Astrocyte of the hippocampus (primary cell): ENCODE results near the gene CLPSL1.

Experiments used
- DNase-seq: peaks from one replicate; pipeline ENCODE4 v3.0.0; 2011; ENCODE audit warnings: low read depth, low spot score

Gene CLPSL1

DNA sequence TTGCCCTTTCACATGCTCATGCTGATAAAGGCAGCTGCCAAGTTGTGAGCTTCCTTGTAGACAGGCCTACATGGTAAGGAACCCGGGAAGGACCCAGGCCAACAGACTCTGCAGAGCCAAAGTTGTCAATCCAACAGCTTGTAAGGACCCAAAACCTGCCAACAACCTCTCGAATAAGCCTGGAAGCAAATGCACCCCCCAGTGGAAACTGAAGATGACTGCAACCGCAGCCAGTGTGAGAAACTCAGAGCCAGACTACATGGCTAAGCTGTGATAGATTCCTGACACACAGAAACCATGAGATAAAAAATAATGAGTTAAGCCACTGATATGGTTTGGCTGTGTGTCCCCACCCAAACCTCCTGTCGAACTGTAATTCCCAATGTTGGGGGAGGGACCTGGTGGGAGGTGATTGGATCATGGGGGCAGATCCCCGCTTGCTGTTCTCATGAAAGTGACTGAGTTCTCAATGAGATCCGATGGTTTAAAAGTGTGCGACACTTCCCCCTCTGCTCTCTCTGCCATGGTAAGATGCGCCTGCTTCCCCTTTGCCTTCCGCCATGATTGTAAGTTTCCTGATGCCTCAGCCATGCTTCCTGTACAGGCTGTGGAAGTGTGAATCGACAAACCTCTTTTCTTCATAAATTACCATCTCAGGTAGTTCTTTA, 23.2 kb upstream of the CLPSL1 start:
- peak; percentile 66 for DNase-seq

DNA sequence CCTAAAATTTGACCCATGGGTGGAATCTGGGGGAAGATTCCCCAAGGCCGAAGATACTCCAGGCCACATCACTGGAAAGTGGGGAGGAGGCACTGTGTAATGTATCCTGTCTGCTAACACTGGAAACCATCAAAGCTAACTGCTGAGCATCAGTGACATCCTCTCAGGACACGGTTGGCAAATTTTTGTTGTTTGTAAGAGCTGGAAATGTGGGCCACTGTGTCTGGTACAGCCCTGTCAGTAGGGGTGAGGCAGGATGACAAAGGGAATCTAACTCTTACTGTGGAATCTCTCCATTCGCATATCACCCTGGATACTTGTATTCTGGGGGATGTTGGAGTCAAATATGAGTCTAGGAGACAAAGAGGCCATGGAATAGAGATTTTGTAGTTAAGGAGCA, 21.4 kb upstream of the CLPSL1 start:
- DNase-seq = no peak

DNA sequence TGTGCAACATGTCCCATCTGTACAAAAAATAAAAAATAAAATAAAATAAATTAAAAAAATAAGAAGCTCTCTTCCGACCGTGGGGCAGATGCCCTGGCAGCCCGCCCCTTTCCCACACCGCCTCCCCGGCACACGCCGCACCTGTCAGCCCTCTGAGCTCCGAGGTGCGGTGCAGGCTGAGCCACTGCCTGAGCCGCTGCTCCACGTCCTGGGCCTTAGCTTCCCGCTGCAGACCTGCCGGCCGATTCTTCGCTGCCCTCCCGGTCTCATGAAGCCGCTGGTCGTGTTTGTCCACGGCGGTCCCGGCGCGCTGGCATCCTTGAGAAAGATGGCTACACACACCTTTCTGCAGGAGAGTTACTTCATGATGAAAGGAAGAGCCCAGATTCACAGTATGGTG, 15.1 kb upstream of the CLPSL1 start:
- DNase-seq = no peak

DNA sequence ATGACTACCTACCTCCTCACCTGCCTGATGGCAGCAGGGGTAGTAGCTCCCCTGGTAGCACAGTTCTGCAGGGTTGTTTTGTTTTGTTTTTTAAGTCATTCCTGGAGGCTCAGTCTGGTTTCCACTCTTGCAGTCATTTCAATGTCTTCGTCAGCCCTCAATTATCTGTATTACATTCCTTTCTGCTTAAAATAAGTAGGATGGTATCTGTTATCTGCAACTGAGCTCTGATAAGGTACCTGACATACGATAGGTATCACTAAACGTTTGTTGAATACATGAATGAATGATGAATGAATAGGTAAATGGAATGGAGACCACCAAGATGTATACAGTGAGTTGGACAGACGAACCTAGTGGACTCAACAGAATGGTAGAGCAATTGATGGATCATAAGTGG, 11.6 kb upstream of the CLPSL1 start:
- DNase-seq = no peak

DNA sequence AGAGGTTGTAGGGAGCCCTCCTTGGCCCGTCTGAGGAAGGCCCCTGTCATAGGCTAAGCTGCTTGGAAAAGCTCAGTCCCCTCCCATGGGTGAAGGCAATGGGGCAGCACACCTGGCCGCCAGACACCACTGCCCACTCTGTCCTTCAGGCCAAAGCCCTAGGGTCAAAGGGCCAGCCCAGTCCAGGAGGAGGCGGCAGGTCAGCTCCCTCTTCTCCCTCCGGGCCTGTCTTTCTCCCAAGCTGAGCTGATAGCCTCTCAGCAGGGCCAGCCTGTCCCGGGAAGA, 9.5 kb upstream of the CLPSL1 start:
- no peak for DNase-seq

DNA sequence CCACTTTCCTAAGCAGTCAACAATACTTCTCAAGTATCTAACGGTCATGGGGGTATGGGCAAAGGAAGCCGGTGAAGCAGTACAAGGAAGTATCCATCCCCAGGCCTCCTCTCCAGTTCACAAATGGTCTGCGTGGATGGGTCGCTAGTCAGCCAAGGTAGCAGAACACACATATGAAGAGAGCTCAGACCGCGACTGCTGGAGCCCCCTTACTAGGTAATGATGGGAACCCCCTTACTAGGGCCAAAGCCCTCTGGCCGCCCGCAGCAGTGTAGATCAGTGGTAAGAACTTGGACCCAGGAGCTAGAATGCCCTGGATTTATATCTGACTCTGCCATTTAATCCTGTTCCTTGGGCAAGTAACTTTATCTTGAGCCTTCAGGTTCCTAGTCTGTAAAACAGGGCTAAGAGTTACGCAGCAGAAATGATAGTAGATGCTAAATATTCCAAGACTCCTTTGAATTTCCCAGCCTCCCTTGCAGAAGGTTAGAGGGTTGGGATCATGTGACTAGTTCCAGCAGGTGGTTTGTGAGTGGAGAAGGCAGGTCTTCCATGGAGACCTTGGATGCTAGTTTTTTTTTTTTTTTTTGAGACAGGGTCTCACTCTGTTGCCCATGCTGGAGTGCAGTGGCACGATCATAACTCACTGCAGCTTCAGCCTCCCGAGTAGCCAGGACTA, 6.6 kb upstream of the CLPSL1 start:
- no peak for DNase-seq

DNA sequence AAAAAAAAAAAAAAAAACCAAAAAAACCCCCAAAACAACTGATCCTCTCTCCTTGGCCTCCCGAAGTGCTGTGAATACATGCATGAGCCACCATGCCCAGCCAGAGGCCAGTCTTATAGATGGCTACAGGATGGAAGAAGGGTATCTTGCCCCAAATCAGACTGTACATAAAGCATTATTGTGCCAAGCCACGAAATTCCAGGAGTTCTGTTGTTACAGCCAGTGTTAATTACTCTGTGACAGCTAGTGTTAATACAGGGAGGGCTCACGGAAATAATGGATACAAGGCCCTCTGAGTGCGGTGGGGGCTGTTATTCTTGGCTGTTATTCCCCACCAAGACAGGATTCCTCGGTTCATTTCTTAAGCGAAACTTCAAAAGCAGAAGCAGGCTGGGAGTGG, 5.8 kb upstream of the CLPSL1 start:
- peak; percentile 83 for DNase-seq

DNA sequence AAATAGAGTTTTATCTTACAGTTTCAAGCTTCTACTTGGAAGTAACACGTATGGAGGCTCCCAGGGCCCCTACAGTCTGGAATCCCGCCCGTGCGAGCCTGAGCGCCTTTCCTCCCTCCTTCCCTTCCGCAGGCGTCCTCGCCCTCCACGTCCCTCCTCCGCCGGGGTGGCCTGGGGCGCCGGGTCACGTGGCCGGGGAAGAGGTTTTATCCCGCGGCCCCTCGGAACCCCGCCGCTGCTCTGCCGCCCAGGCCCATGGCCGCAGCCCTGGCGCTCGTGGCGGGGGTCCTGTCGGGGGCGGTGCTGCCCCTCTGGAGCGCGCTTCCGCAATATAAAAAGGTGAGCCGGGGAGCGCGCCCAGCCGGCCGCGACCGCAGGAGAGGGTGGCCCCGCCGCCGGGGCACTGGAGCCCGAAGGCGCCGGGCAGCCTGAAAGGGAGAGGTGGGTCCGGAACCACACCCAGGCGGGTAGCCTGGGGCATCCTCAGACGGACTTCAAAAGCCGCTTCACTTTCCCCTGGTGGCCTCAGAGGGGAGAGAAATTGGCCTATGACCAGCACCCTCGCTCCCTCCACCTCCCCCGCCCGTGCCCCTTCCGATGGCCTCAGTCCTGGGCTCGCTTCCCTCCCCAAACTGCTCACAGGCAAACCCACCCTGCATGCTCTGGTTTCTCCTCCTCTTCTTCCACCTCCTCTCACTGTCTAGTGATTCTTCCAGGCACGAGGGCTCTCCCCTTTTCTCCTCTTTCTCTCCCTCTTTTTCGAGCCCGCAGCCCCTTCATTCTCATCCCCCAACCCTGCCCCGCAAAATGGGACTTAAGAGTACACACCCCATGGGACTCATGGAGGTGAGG, 4.2 kb upstream of the CLPSL1 start, which contains the start of gene CLPSL2:
CLPSL2 (plus strand) TSS at position 235 of the 852 bp plus-strand sequence; CDS start at position 256, 21 bp downstream.
- DNase-seq = peak; percentile 23

DNA sequence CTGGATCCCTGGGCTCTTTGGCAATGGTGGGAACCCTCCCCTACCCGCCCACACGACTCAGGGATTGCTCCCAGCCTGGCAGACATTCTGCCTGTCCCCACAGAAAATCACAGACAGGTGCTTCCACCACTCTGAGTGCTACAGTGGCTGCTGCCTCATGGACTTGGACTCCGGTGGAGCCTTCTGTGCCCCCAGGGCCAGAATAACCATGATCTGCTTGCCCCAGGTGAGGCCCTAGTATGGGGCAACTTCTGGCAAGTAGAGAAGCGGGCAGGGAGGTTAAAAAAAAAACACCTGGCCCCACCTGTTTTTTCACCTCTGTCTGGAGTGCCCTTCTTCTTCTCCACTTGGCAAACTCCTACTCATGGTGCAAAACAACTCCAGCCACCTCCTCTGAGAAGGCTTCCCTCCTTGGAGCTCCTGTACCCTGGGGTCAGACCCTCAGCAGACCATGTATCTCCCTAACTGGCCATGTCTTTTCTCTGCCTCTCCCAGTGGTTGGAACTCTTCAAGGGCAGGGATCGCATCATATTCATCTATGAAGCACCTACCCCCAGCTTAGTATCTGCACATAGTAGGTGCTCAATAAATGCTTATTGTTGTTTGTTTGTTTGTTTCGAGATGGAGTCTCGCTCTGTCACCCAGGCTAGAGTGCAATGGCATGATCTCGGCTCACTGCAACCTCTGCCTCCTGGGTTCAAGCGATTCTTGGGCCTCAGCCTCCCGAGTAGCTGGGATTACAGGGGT, 3.3 kb upstream of the CLPSL1 start:
- no peak for DNase-seq

DNA sequence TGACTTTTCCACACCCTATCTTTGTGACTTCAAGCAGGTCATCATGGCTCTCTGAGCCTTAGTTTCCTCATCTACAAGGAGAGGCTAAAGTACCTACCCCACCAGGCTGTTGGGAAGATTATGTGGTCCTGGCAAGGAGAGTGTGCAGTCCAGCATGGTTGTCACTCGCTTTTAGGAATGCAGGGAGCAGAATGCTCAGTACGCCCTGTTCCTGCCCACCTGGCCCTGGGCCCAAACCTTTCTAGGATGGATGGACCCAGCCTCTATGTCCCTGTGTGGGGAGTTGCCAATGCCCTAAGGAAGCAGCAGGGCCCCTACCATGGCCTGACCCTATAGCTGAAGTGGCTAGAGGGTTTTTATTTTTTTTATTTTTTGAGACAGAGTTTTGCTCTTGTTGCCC, 2.4 kb upstream of the CLPSL1 start:
- no peak for DNase-seq

DNA sequence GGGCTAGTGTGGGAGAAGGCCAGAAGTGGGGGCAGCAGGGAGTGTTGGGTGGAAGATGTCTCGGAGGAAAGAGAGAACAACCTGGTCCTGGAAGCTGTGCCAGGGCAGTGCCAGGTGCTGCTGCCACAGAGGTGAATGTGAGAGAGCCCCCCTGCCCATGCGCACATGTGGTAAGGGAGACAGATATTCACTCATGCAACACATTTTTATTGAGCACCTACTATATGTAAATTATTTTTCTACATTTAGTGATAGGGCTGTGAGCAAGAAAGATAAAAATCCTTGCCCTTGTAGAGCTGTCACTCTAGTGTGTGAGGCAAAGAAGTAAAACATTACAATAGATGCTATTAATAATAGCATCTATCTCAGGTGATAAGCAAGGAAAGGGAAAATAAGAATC, 471 bp downstream of the CLPSL1 start:
- no peak for DNase-seq

DNA sequence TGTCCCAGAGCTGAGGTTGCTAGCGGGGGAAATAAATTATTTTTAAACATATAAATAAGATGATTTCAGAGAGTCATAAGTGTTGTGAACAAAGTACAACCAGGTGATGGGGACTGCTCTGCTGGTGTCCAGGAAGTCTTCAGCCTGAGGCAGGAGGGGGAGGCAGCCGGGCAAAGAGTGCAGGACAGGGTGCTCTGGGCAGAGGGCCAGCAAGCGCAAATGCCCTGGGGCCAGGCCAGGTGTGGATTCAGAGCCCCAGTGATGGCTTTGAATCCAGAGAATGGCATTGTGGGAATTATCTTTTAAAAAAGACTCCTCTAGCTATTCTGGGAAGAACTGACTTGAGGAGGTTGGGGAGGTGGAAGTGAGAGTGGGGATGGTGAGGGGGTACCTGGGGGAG, 1.6 kb downstream of the CLPSL1 start:
- DNase-seq = no peak

DNA sequence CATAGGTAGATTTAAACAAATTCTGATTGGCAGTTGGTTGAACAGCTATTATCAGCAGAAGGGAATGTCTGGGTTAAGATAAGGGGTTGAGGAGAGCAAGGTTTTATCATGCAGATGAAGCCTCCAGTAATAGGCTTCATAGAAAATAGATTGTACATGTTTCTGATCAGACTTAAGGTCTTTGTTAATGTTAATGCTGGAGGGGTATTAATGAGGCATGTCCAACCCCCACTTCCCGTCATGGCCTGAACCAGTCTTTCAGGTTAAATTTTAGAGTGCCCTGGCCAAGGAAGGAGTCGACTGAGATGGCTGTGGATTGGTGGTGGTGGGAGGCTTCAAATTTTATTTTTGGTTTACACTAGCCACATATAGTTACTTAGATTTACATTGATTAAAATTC, 3.4 kb downstream of the CLPSL1 start:
- DNase-seq = no peak

DNA sequence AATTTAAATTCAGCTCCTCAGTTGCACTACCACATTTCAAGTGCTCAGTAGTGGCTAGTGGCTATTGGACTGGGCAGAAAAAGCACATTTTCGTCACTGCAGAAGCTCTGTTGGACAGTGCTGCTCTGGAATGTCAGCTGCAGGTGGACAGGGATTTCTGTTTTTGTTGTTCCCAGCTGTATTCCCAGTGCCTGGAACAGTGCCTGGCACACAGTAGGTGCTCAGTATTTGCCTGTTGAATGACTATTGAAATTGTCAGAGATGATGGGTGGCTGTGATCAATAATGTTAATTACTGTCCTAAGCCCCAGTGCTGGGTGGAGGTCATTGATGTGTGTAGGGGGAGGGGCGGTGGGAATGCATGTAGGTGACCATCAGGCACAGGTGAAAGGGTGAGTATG, 5.5 kb downstream of the CLPSL1 start:
- DNase-seq = no peak

DNA sequence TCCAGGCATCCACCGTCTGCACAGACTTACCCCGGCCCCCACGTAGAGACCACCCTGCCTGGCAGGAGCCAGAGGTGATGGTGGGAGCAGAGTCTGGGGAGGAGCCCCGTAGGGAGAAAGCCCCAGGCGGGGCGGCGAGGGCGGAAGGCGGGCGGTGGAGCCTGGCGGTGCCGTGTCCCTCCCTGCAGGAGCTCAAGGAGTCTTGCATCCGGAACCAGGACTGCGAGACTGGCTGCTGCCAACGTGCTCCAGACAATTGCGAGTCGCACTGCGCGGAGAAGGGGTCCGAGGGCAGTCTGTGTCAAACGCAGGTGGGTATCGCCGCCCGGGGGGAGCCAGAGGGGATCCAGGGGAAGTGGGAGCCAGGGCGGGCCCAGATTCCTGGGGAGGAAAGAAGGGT, 6.0 kb downstream of the CLPSL1 start:
- DNase-seq = no peak

DNA sequence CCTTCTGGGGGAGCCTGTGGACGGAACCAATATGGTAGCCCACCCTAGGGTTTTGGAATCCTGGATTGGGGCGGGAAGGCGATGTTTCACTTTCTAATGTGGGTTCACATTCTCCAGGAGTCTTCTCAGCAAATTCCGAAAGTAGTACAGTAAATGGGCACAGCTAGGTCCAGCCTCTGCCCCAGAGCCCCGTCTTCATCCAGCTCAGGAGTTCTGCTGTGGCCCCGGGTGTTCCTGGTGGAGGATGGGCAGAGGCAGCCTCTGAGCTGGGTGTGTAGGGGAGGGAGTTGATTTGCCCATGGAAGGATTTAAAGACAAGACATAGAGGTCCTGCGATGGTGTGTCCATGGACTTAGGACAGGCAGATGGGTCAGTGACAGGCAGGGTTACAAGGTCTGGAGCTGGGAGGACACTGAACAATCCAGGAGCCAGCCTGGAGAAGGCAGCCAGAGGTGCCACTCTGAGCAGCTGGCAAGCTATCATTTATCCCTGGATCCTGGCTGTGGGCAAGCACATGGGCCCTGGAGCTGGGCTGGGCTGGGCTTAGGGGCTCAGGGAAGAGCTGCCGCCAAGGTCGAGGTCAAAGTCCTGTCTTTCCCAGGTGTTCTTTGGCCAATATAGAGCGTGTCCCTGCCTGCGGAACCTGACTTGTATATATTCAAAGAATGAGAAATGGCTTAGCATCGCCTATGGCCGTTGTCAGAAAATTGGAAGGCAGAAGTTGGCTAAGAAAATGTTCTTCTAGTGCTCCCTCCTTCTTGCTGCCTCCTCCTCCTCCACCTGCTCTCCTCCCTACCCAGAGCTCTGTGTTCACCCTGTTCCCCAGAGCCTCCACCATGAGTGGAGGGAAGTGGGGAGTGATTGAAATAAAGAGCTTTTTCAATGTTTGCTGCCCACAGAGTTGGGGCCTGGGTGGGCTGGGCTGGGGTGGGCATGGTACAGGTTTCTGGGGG, 6.7 kb downstream of the CLPSL1 start:
- DNase-seq = no peak

DNA sequence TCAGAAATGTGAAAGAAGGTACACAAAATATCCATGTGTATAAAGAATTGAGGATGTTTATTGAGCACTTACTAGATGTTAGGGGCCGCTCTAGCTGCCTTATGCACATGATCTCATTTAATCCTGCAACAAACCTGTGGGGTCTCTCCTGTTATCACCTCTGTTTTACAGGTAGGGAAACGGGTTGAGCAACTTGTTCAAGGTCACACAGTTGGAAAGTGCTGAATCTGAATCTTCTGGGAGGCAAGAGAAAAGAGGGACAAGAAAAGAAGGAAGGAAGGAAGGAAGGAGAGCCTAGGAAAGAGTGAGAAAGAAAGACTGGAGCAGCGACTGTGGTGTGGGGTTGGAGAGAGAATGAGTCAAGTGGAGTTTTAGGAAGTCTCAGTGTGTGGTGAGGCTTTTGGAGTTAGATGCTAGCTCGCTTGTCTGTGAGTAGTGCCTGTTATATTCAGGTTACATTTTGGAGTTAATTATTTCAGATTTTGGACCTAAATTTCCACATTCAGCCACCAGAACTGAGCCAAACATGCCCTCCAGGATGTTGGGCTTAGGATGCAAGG, 7.7 kb downstream of the CLPSL1 start:
- no peak for DNase-seq

DNA sequence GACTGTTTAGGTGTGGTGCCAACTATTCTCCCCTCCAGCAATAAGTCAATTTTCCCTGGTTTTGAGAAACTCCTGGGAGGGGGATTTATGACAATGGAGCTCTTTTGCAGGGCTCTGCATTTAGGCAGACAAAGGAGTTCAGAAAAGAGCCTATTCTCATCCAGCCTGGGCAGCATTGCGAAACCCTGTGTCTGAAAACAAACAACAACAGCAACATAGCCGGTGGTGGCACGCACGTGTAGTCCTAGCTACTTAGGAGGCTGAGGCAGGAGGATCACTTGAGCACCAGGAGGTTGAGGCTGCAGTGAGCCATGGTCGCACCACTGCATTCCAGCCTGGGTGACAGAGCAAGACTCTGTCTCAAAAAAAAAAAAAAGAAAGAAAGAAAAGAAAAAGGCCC, 9.9 kb downstream of the CLPSL1 start:
- DNase-seq = no peak

DNA sequence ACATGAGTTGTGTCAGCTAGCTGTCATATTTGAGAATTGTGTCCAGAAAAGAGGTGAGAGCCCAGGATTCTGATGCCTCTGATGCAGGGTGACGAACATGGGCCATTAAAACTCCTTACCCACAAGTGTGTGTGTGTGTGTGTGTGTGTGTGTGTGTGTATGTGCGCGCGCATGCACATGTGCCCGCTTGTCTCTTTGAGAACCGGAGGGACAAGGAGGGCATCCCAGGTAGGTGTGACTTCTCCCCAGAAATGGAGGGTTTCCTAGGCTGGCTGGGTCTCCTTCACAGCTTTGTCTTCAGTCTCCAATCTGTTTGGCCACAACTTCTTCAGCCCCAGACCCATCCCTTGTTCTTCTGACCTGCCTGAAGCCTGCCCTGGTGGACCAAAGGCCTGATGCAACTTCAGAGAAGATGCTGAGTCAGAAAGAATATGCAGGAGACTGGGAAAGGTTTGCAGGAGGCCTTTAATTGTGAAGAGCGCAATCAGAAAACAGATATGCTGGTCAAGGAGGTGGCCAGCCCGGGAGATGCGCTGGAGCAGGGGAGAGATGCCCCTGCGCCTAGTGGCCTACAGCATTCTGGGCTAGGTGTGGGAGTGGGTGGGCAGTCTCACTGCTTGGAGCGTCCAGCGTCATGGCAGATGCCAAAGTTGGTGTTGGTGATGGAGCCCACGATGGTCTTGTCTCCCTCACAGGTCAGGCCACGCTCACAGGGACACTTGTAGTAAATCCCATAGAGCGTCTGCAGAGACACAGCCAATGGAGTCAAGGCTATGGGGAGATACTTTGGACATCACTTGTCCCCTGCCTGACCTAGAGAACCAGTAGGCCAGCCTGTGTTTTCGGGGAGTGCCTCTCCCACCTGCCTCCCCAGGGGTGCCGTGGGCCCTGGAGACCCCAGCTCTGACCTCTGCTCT, 14.0 kb downstream of the CLPSL1 start:
- no peak for DNase-seq
